ENCODE results near the gene GNG7. TPM values are rescaled to one million over a fixed set of nuclear protein-coding genes. Genes with fewer than 3 reads are reported as not detected.
"Not testable (repeated sequence)": the region's sequence is repeated elsewhere in the genome, so short reads cannot be mapped to it uniquely, and the experiment has no call there.

GNG7 gene
- polyA plus RNA-seq, 1 experiment = 0.22 TPM

DNA sequence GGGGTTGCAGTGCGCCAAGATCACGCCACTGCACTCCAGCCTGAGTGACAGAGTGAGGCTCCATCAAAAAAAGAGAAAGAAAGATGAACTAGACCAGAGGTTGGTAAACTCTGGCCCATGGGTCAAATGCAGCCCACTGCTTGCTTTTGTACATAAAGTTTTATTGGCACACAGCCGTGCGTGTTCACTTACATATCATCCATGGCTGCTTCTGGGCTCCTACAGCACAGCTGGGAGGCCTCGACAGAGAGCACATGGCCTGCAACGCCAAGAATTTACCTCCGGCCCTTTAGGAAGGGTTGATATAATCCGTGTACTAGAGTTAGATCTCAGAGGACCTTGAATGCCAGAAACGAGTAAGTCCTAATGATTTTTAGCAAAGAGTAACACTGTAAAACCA is 46.0 kb downstream of the GNG7 start:
- ChIA-PET CTCF (no interaction called here), POLR2A (no interaction called here)
- no peak for TF ChIP-seq CTCF (IDR thresholded peaks at IDR 0.05; ENCODE audit: insufficient read depth, low read depth, low read length)
- no peaks in the 10 kb centered on the region for H3K36me3 ChIP-seq (ENCODE audit: control insufficient read depth, insufficient read depth, low read length)
- no peak for DNase-seq (ENCODE audit: low read depth)
- H3K4me3 ChIP-seq (ENCODE audit: low read depth, low read length) = no peak overlapping the region
- peaks cover 6% of the 10 kb centered on the region for H3K27me3 ChIP-seq (ENCODE audit: control insufficient read depth, insufficient read depth, low read length)

DNA sequence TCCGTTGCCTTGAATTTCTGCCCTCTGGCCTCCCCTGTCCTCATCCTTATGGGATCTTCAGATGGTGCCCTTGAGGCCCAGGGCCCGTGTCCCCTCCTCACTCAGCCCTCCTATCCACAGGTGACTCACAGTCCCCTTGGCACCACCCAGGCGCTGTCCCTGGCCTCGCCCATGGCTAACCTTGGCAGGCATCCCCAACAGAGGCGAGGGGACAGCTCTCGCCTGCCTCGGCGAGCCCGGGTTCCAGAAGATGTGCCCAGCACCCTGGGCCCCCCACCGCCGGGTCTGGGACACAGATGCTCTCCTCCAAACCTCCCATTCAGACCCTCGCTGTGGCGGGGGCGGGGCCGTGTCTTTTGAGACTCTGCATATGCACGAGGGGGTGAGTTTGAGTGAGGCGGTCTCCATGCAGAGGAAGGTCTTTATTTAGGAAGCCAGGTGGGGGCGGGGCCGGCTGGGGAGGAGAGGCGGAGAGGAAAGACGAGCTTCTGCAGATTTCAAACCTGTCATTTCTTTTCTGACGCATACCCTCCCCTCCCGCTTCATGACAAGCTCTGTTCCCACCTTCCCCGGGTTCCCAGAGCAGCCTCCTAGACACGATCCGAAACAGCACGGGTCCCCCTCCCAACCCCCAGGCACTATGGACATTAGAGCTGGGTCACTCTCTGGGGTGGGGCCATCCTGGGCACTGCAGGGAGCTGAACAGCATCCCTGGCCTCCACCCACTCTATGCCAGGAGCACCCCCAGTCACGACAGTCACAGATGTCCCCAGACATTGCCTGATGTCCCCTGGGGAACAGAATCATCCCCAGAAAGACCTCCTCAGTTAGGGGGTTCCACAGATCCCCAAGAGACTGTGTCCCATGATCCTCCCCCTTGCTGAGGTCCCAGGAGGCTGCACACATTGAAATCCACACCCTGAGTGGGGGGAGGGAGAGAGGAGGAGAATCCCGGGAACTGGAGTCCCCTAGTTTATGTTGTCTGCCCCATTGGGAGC is 48.5 kb downstream of the GNG7 start:
- Histone ChIP-seq H3K27me3 (ENCODE audit: control insufficient read depth, insufficient read depth, low read length) (peaks cover 6% of the 10 kb centered on the region), H3K4me3 (ENCODE audit: low read depth, low read length) (no peak overlapping the region), H3K36me3 (ENCODE audit: control insufficient read depth, insufficient read depth, low read length) (no peaks in the 10 kb centered on the region)
- POLR2A ChIA-PET = no interaction called here
- CTCF ChIA-PET = interaction anchor here (0.7 to 12.3 kb wide), 3 partner anchors 17 to 95 kb away, joined by 3 to 244 read pairs (median 4); no protein-coding TSS in a partner anchor
- no peak for TF ChIP-seq CTCF (IDR thresholded peaks at IDR 0.05; ENCODE audit: insufficient read depth, low read depth, low read length)
- no peak for DNase-seq (ENCODE audit: low read depth)

GRCh38 chr19:2653218-2653617 is 49.3 kb downstream of the GNG7 start:
- H3K4me3 ChIP-seq (ENCODE audit: low read depth, low read length) = no peak overlapping the region
- no peak for DNase-seq (ENCODE audit: low read depth)
- CTCF ChIA-PET = interaction anchor here (0.7 to 12.3 kb wide), 2 partner anchors 16 to 95 kb away, joined by 4 to 244 read pairs; no protein-coding TSS in a partner anchor
- H3K36me3 ChIP-seq (ENCODE audit: control insufficient read depth, insufficient read depth, low read length) = no peaks in the 10 kb centered on the region
- POLR2A ChIA-PET = no interaction called here
- H3K27me3 ChIP-seq (ENCODE audit: control insufficient read depth, insufficient read depth, low read length) = peaks cover 6% of the 10 kb centered on the region
- no peak for TF ChIP-seq CTCF (IDR thresholded peaks at IDR 0.05; ENCODE audit: insufficient read depth, low read depth, low read length)

DNA sequence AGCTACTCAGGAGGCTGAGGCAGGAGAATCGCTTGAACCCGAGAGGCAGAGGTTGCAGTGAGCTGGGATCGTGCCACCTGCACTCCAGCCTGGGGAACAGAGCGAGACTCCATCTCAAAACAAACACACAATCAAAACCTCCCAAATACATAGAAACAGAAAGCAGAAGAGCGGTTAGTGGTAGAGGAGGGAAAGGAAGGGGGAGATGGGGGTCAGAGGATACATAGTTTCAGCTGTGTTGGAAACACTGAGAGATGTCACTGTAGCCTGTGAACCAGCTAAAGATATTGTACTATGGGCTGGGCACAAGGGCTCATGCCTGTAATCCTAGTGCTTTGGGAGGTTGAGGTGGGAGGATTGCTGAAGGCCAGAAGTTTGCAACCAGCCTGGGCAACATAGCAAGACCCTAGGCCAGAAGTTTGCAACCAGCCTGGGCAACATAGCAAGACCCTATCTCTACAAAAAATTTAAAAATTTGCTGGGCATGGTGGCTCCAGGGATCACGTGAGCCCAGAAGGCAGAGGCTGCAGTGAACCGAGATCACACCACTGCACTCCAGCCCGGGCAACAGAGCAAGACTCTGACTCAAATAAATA is 49.9 kb downstream of the GNG7 start:
- TF ChIP-seq CTCF (IDR thresholded peaks at IDR 0.05; ENCODE audit: insufficient read depth, low read depth, low read length) = no peak
- ChIA-PET CTCF (interaction anchor here (12.3 kb wide), 1 partner anchor 96 kb away, joined by 244 read pairs; no protein-coding TSS in a partner anchor), POLR2A (no interaction called here)
- Histone ChIP-seq H3K27me3 (ENCODE audit: control insufficient read depth, insufficient read depth, low read length) (peaks cover 6% of the 10 kb centered on the region), H3K4me3 (ENCODE audit: low read depth, low read length) (no peak overlapping the region), H3K36me3 (ENCODE audit: control insufficient read depth, insufficient read depth, low read length) (no peaks in the 10 kb centered on the region)
- no peak for DNase-seq (ENCODE audit: low read depth)

DNA sequence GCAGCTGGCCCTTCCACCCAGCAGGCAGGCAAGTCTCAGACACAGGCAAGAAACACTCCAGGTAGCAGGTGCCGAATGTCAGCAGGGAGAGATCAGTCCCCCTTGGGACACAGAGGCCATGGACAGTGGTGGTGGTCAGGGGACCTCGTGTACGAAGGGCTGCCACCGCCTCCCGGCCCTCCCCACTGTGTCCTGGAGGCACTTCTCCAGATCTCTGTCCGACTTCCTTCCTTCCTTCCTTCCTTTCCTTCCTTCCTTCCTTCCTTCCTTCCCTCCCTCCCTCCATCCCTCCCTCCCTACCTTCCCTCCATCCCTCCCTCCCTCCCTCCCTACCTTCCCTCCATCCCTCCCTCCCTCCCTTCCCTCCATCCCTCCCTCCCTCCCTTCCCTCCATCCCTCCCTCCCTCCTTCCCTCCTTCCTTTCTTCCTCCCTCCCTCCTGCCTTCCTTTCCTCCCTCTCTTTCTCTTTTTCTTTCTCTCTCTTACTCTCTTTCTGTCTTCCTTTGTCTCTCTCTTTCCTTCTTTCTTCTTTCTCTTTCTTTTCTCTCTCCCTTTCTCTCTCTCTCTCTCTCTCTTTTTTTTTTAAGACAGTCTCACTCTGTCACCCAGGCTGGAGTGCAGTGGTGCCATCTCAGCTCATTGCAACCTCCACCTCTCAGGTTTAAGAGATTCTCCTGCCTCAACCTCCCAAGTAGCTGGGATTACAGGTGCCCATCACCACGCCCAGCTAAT is 51.3 kb downstream of the GNG7 start:
- CTCF ChIA-PET = interaction anchor here (12.3 kb wide), 1 partner anchor 97 kb away, joined by 244 read pairs; no protein-coding TSS in a partner anchor
- H3K27me3 ChIP-seq (ENCODE audit: control insufficient read depth, insufficient read depth, low read length); H3K36me3 ChIP-seq (ENCODE audit: control insufficient read depth, insufficient read depth, low read length); POLR2A ChIA-PET; DNase-seq (ENCODE audit: low read depth); H3K4me3 ChIP-seq (ENCODE audit: low read depth, low read length): not testable (repeated sequence)

Measured in BJ (cell line).